GM19467 (cell line): ENCODE results near the gene IQSEC3.

Experiments
- ATAC-seq: cut with Tn5 transposase; IDR thresholded peaks from one replicate; pipeline ENCODE4 v1.9.1; 2021; ENCODE audit warnings: mild to moderate bottlenecking, moderate library complexity; ENCODE audit not compliant: unreplicated experiment

Gene IQSEC3

DNA sequence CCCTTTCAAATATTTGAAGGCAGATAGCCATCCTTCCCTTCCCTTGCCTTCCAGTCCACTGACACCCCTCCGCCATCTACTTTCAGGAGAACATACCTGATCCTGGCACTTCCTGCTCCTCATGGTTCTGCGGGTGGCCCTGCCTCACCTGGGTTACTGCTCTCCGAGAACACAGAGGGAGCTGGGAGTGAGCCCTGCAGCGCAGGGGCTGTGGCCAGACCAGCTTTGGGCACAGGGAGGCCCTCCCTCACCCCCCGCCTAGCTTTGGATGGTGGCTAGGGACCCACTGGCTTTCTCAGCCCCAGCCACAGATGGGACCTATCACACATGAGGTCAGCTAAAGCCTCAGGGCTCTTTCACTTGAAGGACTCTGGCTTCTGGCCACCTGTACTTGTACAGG lies 12.4 kb downstream of the IQSEC3 start:
- no peak for ATAC-seq

DNA sequence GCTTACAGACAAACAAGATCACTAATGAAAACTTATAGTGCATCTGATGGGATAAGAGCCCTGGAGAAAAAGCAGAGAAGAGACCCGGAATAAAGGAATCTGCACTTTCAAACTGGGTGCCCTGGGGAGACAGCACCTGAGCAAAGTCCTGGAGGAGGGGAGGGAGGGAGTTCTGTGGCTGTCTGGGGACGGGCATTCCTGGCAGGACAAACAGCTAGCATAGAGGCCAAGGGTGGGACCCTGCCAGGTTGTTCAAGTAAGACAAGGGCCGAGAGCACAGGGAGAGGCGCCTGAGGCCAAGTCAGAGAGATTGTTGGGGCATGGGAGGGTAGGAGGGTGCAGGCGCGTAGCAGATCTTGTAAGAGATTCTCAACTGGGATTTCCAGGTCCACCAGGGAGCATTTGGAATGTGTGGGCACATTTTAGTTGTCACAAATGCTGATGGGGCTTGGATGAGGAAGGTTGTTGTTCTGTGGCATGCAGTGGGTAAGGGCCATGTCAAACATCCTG lies 14.2 kb downstream of the IQSEC3 start:
- no peak for ATAC-seq

DNA sequence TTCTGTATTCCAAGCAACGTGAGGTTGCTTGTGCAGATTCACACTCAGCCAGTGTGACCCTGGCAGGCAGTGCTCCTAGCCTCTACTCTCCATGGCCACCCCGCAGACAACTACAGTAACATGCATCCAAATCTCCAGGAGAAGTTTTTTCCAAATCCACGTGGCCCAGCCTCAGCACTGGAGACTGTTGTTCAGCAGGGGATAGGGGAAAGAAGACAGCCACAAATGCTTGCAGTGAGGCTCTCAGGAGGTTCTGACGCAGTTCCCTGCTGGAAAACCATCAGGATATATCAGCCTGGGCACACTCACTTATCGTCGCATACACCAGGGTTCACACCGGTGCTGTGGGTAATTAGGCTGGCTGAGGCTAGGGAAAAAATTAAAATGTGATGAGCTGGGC lies 16.2 kb downstream of the IQSEC3 start:
- no peak for ATAC-seq

DNA sequence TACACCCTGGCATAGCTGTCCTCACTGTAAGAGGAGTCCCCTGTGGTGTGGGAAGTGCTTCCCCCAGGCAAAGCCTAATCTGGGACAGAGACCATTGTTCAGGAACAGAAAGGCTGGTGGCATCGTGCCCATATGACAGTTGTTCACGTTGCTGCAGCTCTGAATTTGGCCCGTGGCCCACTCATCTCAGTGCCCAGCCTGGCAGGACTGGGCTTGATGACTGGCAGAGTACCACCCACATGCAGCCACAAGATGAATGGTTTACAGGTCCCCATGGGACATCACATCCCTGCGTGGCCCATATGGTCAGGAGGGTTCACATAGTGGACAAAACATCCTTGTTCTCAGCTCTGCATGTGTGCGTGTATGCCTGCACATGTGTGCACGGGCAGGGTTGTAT lies 17.5 kb downstream of the IQSEC3 start:
- ATAC-seq = no peak

DNA sequence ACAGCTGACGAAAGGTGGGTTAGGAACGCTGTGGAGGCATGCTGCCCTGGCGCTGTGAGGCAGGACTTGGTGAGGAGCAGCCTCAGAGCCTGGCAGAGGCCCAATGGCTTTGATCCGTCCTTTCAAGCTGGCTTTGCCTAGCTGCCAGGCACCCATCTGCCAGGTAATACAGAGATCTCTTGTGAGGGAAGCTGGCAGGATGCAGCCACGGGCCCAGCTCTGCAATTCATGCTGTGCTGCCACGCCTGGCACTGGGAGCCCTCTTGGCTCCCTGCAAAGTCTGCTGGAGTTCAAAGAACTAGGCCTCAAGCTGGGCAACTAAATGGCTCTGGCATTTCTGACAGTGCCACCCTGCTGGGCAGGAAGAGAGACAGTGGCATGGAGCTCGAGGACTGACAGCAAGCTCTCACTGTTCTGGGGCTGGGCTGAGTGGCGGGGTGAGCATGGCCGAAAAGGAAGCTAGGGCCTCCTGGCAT lies 18.7 kb downstream of the IQSEC3 start:
- ATAC-seq = no peak

DNA sequence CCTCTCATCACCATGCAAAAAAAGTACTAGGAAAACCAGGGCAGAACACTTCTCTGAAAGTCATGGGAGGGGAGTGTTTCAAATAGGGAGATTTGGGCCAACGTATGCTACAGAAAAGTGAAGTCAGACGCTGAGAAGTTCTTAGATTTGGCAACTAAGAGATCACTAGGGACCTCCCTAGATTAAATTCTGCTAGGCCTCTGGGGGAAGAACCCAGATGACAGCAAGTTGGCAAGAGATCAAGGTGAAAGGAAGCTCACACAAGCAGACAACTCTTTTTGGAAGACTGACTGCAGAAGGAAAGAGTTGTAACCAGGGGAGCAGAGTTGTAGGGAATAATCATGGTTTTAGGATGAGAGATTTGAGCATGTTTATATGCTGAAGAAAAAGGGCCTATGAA lies 20.7 kb downstream of the IQSEC3 start:
- no peak for ATAC-seq

DNA sequence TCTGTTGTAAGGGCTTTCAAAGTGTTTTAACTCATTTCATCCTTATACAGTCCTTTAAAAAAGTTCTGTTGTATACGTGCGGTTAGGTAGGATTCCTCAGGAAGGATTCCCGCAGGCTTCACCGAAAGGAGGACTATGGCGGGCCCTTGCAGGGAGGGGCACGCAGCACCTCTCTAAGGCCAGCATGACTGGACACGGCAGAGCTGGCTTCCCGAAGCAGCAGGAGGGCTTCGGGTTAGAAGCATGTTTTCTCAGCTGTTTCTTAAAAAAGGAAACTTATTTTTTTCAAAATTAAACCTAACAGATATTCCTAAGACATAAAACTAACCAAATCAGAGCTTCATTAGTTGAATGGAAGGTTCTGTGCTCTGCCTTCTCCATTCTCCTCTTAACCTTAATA lies 21.3 kb downstream of the IQSEC3 start:
- ATAC-seq = no peak

DNA sequence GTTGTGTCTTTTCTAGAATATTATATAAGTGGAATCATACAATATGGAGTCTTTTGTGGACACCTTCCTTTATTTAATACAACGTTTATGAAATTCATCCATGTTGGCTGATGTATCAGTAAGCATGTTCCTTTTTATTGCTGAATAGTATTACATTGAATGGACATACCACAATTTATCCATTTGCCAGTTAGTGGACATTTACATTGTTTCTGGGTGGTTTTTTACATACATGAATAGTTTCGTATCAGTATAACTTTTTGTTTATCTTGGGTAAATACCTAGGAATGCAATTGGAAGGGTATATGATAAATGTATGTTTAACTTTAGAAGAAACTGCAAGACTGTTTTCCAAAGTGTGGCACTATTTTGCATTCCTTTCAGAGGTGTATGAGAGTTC lies 23.1 kb downstream of the IQSEC3 start:
- ATAC-seq = no peak

DNA sequence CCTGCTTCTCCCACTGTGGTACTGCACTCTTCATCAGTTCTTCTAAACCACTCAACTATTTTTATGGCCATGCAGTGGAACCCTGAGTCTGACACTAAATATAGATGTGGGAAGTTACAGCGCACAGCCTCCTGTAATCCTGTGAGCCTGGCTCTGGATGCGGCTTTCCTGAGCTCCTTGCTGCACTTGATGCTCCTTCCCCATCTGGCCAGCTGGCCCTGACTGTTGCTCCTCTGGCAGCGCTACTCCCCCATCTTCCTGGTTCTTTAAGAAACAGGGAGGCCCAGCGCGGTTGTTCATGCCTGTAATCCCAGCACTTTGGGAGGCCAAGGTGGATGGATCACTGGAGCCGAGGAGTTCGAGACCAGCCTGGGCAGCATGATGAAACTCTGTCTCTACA lies 24.6 kb downstream of the IQSEC3 start:
- ATAC-seq = no peak

DNA sequence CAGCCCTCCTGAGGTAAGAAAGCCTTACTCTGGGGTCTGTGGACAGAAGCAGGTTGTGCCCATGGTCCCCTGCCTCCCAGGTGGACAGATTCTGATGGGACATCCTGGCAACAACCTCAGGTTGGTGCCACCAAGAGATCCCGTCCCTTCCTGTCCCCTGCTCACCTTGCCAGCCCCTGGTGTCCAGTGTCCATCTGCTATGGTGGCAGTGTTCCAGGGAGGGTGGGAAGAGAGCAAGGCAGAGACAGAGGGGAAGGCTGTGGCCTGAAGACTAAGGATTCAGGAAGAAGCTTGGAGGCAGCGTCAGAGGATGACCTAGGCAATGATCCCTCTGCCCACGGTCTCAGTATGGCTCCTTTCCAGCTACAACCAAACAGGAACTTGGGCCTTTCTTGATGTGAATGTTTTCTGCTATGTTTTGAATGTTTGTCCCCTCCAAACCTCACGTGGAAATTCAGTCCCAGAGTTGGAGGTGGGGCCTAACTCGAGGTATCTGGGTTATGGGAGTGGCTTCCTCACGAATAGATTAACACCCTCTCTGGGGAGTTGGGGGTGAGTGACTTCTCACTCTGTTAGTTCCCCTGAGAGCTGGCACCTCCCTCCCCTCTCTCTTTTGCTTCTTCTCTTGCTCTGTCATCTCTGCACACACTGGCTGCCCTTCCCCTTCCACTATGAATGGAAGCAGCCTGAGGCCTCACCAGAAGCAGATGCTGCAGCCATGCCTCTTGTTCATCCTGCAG lies 26.9 kb downstream of the IQSEC3 start:
- ATAC-seq = no peak

DNA sequence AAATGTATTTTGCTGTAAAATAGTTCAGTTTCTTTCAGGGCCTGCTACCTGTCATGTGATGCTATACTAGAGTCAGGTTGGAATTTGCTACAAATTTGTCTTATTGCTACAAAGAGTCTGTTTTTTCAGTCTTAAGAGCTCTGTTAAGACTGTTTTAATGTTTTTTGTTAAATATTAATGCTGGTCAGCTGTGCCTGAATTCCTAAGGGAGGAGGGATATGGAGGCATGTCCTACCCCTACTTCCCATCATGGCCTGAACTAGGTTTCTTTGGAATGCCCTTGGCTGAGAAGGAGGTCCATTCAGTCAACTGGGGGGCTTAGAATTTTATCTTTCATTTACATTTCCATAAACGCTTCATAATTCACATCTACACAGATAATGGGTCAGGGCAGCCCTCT lies 30.0 kb downstream of the IQSEC3 start:
- no peak for ATAC-seq

DNA sequence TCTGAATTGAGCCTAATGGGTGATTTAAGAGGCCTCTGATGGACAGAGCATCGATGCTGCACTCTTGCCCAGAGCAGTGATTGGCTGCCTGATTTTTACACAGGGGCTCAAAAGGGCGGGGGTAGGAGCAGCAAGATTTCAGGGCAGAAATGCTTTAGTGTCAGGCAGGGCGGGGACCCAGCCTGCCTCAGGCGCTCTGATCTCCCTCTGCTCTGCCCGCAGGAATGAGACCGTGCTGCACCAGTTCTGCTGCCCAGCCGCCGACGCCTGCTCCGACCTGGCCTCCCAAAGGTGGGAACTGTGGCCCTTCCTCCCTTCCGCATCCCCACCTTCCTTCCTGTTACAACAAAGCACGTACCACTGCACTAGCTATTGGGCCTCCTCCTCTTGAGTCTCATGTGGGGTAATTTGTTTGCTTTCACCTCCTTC lies 32.4 kb downstream of the IQSEC3 start:
- no peak for ATAC-seq

DNA sequence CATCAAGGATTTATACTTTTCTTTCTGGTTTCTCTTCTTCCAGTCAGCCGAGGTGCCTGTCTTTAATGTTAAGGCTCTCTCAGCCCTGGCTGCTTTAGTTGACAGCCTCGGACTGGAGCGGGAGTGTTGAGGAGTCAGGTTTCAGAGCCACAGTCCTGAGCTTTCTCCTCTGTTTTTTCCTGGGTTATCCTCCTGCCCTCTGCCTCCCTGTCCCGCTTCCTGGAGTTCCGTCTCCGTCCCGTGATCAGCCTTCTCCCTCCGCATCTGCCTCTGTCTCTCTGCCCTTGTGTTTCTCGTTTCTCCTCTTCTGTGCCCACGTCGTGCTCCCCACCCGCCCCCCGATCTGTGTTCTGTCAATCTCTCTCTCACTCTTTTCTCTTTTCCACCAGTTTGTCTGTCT lies 33.0 kb downstream of the IQSEC3 start:
- no peak for ATAC-seq

DNA sequence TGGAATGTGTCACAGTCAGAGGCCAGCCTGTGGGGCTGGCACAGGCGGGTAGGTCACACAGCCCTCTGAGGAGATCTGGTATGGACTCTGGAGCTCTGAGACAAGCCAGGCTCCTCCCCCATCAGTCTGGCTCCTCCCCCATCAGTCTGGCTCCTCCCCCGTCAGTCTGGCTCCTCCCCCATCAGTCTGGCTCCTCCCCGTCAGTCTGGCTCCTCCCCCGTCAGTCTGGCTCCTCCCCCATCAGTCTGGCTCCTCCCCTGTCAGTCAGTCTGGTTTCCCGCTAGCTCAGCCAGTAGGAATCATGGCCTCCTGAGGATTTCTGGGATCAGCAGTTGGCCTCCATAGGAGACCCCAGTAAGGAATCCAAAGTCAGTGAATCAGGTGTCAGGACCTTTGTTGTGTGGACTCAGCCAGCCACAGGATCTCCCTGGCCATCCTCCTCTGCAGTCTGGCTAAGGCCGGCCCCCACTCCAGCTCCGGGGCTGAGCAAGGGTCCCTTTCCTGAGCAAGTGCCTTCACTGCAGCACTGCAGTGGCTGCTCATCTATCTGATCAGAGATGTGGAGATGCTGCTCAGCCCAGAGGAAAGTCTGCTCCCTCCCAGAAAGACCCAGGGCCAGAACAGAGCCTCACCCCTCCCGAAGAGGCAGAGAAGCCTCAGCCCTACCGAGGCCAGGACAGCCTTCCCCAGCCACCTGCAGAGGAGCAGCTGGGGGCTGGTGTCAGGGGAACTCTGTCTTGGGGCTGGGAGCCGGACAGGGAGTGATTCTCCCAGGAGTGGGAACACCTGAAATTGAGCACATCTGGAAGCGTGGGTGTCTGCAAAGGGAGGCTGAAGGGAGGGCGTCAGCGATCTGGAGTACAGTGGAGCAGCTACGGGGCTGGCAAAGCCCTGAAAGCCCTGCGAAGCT lies 35.7 kb downstream of the IQSEC3 start:
- ATAC-seq = no peak

DNA sequence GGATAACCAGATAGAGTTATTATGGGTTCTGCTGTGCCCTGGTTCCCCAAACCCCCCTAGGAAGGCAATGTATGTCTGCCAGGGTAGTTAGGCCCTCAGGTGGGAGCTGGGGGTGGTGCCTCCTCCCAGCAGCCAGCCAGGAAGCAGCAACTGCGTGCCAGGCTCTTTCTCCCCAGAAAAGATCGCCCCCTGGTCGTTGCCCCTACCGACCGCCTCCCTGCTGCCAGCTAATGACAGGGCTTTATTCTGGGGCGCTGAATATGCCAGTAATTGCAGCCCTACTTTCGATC lies 36.3 kb downstream of the IQSEC3 start:
- no peak for ATAC-seq

DNA sequence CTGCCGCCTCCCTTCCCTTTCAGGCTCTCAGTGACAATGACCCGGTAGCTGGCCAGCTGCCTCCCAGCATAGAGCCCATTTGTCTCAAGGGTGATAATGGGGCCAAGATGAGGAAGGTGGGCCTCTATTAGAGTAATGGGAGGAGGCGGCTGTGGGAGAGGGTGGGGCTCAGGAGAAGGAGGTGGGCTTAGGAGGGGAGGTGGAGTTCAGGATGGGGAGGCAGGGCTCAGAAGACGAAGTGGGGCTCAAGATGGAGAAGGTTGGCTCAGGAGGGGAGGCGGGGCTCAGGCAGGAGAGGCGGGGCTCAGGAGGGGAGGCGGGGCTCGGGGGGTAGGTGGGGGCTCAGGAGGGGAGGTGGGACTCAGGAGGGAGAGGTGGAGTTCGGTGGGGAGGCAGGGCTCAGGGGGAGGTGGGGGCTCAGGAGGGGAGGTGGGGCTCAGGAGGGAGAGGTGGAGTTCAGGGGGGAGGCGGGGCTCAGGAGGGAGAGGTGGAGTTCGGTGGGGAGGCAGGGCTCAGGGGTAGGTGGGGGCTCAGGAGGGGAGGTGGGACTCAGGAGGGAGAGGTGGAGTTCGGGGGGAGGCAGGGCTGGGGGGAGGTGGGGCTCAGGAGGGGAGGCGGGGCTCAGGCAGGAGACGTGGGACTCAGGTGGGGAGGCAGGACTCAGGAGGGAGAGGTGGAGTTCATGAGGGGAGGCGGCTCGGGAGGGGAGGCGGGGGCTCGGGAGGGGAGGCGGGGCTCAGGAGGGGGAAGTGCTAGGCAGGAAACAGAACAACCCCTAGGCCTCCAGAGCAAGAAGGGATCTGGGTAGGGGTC lies 36.8 kb downstream of the IQSEC3 start:
- ATAC-seq = no peak

DNA sequence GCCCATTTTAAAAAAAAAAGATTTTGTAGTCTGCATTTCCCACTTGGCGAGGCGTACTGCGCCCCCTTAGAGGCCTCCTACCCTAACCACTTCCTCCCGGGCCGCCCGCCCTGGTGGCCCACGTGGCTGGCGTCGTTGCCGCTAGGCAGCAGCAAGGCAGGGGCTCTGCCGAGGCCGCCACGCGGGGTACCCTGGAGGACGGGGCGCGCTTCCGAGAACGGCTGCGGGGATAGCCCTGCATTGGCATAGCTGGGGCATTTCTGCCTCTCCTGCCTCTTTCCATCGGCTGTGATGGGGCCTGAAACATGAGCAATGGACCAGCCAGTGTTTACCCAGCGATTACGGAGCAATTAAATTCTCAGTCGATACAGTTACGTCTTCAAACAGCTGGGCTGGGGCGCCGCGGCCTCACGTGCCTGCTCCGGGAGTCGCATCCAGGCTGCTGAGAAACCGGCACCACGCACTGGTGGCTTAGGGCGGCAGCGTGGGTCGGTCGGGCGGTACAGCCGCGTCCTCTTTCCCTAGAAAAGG lies 38.0 kb downstream of the IQSEC3 start:
- ATAC-seq = no peak

DNA sequence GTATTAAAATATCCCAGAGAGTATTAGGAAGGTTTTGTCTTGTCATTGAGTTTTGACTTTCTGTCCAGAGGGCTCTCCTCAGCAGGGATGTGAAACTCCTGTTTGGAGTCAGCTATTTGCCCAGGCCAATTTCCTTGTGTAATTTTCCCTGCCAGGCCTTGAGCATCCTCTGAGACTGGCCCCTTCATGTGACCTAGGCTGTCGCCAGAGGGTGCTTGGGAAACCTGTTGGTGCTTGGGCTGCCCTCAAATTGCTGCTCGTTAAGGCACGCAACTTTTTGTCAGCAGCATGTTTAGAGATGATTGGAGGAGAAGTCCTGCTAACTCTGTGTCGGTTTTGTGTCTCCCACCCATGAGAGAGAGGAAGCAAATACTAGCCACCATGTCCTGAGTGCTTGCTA lies 39.1 kb downstream of the IQSEC3 start:
- no peak for ATAC-seq

DNA sequence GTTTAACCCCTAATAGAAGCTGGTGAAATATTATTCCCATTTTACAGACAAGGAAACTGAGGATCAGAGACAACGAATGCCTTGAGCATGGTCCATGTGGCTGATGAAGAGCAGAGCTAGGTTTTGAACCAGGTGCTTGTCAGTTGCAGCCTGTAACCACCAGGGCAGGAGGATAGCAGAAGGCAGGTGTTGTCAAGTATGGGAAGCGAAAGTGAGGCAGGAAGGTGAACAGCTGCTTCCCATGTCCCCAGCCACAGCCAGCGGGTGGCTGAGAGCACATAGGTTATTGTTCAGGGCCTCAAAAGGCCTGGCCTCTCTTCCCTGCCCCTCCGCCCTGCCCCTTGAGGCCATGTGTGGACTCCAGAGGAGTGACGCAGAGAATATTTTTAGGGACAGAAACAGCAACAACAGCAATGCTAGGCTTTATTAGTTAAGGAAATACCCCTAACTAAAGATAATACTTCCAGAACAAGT lies 39.6 kb downstream of the IQSEC3 start:
- ATAC-seq = peak; percentile 92

DNA sequence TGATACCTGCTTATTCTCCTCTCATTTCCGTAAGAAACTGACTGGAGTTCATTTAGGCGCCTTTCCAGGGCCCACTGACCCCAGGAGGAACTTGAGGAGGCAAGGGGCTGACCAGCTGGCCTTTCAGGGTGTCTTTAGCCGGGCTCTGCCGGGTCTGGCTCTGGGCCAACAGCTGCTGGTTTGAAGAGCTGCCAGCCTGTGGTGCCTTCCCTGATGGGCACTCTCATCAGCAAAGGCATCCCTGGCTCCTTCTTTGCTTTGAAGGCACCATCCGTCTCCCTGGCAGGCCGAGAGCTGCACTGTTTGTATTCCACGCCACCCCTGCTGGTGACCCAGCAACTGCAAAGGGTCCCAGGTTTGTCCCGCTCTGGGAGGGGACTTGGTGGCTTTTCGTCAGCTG lies 42.0 kb downstream of the IQSEC3 start:
- ATAC-seq = no peak

DNA sequence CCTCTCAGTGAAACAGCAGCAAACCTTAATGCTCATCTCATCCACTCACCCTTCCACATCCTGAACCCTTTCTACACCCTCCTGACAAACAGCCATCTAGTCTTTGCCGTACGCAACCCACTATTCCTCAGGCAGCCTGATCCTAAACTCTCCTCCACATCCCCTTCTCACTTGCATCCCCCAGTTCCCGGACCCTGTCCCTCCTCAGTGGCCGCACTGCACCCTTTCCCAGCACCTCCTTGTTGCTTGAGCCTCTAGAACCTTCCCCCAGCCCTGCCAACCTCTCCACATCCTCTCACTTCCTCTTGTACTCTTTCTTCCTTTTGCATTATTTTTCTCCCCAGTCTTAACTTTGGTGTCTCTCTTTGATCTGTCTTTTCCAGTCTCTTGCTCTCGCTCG lies 42.9 kb downstream of the IQSEC3 start:
- ATAC-seq = no peak
